ENCODE results near the gene TIAM2.
"Not testable (repeated sequence)": the region's sequence is repeated elsewhere in the genome, so short reads cannot be mapped to it uniquely, and the experiment has no call there.

The TIAM2 gene
- total RNA-seq, result 7.9 reads per million, percentile 27 among the genes with 10 or more reads in this experiment

DNA sequence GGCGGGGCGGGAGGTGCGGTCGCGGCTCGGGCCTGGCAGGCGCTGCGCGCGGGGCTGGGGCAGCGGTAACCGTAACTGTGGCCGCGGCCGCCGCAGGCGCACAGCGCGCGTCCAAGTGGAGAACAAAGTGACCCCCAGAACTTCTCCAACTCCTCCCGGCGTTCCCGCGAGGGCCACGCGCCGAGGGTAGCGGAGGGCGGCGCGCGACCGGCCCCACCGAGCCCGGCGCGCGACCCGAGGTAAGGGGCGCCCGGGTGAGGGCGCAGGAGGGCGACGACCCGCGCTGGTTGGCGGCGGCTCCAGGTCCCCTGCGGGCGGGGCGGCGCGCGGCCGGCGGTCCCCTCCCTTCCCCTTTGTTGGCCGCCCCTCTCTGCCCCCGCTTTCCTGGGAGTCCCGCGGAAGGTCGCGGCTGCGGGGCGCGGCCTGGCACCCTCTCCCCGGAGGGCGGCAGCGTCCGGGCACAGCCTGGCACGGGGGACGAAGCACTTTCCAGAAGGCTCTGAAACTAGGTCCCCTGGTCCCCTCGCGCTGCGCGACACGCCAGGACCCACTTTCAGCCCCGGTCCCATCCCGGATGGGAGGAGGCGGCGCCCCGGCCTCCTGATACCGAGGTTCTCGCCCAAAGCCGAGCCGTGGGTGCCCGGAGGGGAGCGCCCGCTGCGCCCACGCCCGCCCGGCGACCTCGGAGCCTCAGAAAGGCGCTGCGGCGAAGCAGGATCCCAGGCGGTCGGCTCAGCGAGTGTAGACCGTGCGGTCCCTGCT lies at the start of gene TIAM2:
TSS of gene TIAM2 (plus strand) at position 62 of the 762 bp plus-strand sequence. CDS start 133,909 bp downstream, outside the sequence.
- DNase-seq, result no peak

DNA sequence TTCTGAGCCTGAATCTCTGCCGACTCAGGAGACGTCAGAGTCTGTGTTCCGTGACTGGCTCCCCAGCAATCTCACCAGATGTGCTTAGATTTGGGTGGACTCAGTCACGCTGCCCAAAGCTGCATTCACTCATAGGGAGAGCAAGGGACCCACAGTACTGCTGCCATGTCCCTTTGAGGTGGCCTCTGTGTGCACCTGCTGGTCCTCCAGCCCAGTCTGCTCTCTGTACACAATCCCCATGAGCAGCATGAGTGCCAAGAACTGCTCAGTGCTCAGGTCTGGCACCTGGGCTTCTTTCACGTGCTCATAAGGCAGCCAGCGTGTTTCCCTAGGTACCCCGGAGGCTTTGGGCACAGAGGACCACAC lies 44.2 kb upstream of the TIAM2 start:
- no peak for DNase-seq

DNA sequence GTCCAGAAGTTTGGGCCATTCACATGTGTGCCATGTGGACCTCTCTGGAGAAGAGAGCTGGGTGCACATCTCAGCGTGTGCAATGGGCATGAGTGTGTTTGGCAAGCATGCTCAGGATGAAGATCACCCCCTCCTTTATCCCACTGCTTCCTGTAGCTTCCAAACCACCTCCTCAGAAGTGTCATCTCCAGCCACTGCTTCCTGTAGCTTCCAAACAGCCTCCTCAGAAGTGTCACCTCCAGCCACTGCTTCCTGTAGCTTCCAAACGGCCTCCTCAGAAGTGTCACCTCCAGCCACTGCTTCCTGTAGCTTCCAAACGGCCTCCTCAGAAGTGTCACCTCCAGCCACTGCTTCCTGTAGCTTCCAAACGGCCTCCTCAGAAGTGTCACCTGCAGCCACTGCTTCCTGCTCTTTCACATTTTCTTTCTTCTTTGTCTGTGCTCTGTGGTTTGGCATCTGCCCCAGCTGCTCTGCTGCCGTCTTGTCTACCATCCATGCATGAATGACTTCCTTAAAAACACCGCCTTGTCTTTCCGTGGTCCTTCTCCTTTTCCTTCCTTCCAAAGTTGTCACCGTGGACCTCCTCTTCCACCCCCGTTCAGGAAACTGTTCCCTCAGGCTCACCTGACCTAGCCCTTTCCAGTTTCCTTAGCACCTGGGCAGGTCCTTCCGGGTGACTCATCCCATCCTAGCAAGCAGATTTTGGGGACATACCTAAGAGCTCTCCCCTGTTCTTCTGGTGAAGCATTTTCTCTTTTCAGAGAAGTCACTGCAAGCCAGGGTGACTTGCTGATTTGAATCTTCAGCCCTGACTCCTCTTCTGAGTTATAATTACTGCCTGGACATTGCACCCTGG lies 43.5 kb upstream of the TIAM2 start:
- DNase-seq, result no peak

DNA sequence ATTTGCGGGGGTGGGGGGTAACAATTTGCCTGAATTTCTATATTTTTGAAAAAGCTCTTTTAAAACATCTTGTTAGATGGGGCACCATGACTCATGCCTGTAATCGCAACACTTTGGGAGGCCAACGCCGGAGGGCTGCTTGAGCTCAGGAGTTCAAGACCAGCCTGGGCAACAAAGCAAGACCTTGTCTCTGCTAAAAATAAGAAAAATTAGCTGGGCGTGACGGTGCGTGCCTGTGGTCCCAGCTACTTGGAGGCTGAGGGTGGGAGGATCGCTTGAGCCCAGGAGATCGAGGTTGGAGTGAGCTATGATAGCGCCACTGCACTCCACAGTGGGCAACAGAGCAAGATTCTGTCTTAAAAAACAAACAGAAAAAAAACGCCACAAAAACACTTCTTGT lies 41.5 kb upstream of the TIAM2 start:
- DNase-seq, result no peak

DNA sequence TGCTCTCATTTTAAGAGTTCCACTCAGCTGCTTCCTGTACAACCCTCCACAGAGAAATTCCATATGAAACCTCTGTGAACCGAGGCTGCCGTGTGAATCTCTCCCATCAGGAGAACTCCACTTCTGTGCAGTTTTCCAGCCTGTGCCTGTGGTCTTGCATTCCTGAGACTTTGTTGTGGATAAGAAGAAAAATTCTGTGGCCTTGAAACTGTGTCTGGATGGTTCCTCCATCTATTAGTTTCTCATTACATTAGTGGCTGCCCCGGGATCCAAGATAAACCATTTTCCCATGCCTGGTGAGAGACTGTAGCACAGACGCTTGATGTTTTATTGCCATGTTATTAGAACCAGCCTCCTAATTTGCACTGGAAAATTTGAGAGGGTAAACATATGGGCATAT lies 40.8 kb upstream of the TIAM2 start:
- no peak for DNase-seq

DNA sequence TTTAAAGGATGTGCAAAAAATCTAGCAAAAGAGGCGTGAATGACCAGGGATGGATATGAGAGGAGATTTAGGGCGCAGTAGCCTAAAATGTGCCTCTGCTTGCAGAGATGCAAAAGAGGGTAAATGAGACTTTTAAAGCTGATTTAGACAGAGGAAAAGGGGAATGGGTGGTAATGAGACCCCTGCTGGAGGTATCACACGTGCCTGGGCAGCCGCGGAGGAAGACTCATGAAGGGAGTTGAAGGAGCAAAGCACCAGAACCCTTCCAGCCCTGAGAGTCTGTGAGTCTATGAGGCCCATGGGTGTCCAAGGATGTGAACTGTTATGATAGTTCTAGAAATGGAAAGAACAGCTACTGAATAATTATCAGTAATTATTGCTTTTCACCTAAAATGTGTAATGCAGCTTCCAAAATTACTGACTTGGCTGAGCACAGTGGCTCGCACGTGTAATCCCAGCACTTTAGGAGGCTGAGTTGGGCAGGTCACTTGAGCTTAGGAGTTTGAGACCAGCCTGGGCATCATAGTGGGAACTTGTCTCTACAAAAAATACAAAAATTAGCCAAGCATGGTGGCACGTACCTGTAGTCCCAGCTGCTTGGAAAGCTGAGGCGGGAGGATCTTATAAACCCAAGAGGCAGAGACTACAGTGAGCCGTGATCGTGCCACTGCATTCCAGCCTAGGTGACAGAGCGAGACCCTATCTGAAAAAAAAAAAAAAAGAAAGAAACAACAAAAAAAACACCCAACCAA lies 38.2 kb upstream of the TIAM2 start:
- DNase-seq, result no peak

DNA sequence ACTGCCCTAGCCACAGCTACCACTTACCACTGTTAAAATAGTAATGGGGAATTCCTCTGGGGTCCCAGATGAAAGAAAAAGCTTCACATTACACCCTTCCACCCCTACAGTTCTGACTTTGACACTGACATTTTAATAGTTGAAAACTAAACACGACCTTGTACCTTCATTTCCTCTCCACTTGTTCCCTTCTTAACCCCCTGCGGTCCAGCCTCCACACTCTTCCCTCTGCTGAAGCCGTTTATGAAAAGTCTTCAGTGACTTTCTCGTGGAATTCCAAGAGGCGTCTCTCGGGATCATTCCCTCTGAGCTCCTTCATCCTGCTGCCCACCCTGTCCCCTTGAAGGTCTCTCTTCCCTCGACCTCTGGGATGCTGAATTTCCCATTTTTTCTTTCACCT lies 36.6 kb upstream of the TIAM2 start:
- DNase-seq, result no peak

DNA sequence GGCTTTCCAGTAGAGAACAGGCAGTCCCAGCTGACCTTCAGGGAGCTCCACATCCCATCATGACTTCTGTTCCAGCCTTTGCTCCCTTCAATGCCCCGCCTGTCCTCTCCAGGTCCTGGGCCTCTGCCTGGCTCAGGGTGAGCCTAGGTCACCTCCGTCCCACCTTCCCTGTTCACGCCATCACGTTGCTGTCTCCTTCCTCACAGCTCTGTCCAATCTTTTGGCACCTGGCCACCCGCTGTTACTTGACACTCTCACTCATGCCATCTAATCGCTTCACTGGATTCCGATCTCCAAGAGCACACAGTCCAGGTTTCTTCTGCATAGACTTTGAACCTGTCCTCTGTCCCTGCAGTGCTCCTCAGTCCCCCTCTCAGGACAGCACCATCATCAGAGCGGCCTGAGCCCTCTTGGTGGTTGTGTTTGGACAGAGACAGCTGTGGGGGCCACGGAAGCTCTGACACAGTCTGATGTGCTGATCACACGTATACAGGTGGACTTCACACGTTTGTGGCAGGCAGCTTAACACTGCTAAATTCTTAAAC lies 34.7 kb upstream of the TIAM2 start:
- DNase-seq, result no peak

DNA sequence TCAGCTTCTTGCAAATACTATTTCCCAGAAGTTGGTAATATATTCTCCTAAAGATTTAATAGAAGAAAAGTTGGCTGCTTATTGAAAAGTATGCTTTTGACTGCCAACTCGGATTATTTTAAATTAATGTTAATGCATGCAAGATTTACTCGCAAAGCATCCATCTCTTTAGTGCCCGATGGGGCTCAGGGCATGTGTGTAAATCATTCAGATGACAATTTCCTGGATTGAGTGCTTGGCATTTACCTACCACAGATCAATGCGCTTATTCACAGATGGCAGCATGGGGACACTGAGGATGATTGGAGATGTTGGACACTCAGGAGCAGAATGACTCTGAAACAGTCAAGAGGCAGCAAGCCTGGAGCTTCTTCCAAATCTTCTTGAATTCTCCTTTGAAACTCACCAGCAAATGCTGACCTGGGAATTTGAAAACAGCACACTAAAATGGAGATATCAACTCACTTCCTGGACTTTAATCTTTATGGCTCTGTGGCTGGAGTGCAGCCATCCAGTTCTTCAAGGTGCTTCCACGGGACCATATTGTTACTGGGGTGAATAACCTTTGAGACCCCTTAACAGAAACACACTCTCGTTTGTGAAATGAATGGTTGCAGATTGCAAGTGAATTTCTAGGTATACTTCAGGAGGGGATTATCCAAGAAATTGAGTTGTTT lies 34.1 kb upstream of the TIAM2 start:
- no peak for DNase-seq

DNA sequence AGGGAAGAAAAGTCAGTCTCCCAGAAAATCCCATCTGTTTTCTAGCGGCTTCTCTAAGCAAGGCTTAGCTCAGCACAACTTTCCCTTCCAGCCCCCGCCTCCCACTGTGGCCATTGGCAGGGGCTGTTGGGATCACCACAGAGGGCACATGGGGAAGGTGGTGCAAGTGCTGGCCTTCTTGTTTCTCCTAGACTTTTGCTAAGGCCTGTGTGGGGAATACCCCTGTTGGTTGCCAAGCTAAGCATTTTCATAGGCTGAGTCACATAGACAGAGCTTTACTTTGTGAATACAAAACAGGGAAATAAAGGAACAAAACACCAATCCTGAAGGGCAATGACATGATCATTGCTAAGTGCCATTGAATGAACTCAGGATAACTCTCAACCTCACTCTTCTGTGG lies 32.4 kb upstream of the TIAM2 start:
- DNase-seq, result no peak

DNA sequence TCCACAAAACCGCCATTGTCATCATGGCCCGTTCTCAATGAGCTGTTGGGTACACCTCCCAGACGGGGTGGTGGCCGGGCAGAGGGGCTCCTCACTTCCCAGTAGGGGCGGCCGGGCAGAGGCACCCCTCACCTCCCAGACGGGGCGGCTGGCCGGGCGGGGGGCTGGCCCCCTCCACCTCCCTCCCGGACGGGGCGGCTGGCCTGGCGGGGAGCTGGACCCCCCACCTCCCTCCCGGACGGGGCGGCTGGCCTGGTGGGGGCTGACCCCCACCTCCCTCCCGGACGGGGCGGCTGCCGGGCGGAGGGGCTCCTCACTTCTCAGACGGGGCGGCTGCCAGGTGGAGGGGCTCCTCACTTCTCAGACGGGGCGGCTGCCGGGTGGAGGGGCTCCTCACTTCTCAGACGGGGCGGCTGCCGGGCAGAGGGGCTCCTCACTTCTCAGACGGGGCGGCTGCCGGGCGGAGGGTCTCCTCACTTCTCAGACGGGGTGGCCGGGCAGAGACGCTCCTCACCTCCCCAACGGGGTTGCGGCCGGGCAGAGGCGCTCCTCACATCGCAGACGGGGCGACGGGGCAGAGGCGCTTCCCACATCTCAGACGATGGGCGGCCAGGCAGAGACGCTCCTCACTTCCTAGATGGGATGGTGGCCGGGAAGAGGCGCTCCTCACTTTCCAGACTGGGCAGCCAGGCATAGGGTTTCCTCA lies 28.9 kb upstream of the TIAM2 start:
- DNase-seq, result not testable (repeated sequence)

DNA sequence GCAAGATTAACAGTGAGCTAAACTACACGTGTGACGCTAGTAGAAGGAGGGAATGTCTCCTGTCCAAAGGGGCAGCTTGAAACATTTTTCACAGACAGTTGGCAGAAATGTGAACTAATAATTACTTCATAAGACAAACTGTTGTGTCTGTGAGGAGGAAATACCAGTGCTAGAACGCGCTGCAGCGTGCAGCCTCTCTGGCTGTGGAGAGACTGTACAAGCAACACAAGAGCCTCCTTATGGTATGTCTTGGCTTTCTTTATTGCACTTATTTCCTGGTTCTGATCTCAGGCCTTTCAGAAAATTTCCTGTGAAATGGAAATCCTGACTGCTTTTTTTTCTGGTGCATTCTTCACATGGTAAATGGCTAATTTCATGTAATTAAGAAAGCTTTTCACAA lies 25.3 kb upstream of the TIAM2 start:
- DNase-seq, result no peak

DNA sequence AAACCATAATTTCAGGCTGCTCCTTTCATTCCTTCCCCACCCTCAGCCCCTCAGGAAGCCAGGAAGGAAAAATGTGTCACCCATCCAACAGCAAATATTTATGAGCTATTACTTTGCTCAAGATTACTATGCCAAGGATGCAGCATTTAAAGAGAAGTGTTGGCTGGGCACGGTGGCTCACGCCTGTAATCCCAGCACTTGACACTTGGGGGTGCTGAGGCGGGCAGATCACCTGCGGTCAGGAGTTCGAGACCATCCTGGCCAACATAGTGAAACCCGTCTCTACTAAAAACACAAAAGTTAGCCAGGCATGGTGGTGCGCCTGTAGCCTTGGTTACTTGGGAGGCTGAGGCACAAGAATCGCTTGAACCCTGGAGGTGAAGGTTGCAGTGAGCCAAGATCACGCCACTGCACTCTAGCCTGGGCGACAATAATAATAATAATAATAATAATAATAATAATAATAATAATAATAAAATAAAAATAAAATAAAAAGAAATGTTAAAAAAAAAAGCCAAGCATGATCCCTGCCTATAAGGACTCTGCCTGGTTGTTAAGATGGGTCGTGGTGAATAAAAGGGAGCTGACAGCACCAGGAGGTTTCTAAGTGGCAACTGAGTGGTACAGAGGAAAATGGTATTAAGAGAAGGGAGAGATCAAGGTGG lies 20.5 kb upstream of the TIAM2 start:
- DNase-seq, result no peak

DNA sequence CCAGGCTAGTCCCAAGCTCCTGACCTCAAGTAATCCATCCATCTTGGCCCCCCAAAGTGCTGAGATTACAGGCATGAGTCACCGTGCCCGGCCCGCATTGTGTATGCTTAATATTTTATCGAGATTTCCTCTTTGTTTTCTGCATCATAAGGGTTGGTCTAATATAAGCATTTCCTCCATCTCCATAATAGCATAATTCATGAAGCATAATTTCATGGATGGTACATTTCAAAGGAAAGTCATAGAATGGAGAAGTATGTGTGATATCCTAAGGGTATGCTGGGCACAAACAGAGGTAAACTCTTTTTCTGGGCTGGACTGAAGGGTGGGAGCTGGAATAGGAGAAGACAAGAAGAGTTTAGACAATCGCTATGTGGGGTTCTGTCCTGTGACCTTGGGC lies 17.5 kb upstream of the TIAM2 start:
- DNase-seq, result no peak

DNA sequence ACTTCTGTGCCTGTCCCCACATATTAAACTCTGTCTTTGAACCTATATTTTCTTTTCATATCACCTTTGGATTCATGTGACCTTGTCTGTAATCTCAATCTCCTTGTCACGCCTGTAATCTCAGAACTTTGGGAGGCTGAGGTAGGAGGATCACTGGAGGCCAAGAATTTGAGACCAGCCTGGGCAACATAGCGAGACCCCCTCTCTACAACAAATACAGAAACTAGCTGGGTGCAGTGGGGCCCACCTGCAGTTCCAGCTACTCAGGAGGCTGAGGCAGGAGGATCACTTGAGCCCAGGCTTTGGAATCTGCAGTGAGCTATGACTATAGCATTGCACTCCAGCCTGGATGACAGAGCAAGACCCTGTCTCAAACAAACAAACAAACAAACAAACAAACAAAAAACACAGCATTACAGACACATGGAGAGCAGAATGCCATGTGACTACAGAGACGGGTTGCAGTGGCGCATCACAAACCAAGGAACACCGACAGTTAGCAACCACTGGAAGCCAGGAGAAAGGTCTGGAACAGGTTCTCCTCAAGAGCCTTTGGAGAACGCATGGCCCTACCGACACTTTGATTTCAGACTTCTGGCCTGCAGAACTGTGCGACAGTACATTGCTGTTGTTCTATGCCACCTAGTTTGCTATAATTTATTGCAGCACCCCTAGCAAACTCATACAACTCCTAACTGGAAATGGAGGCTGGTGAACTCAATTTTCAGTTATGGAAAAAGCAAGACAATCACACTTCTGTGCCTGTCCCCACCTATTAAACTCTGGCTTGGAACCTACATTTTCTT lies 14.6 kb upstream of the TIAM2 start:
- no peak for DNase-seq

DNA sequence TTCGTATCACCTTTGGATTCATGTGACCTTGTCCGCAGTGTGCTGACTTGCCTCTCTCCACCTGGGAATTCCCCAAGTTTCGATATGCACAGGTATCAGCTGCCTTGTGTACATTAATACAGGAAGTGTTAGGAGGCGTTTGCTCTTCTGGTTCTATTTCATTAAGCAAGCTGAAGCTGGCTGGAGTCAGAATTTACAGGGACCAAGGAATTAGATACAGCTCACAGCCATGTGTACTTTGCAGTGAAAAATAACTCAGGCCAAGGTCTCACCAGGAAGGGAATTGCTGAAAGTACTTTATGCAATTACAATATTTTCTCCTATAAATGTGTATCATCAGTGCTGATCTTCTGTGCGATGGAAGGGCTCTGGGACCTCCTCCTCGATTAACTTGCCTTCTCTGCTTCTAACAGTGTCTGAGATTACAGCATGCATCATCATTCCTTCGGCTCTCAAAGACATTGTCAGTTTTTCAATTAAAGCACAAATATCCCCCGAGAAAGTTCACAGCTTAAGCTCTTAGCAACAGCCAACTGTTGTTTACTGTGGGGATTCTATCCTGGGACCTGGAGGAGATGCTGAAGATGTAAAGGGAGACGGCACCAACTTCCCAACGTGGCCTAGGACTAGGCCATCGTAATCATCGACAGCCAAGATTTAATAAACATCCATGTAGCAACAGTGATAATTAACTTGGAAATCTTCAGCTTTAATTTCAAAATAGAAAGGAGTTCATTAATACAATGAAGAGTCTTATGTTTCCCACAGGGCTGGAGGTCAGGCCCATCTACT lies 13.8 kb upstream of the TIAM2 start:
- DNase-seq, result no peak

DNA sequence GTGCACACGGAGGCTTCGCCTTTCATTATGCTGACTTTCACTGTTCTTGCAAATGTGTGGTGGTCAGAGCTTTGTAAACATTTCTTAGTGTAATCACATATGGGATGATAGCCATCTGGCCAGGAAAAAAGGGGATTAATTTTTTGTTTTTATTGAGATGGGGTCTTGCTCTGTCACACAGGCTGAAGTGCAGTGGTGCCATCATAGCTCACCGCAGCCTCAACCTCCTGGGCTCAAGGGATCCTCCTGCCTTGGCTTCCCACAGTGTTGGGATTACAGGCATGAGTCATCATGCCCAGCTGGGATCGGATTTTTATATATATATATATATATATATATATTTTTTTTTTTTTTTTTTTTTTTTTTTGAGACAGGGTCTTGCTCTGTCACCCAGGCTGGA lies 11.0 kb upstream of the TIAM2 start:
- no peak for DNase-seq

DNA sequence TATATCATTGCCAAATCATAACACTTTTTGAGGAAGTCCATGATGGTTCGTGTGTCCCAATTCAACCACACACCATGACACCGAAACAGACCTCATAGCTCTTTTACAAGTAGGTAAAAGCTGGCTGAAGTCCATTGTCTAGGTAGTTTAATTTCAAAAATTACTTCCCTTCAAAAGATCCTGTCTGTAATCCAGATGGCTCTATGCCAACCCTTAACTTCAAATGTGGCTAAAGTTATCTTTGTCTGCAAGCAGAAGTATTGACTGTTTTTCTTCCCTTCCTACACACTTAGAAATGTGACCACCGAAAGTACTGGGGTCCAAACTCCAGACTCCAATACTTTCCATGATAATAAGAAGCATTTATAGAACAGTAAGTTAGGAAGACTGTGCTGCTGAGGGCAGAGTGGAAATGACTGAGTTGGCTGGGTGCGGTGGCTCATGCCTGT lies 8.3 kb upstream of the TIAM2 start:
- DNase-seq, result no peak

DNA sequence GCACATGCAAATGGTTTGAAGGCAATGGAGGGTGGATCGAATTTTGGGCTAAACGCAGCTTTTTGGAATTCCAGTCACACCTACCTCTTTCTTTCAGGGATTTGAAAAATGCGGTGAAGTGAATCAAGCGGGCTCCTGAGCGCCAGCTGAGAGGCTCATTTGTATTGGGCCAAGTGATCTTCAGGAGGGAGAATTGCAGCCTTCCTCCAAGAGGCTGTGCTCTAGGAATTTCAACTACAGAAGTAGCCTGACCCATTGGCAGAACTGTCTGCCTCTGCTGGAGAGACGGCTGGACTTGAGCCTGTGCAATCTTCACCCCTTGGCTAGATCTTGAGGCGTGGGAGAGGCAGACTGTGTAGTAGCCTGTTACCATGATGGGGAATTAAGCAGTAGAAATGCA lies 5.7 kb upstream of the TIAM2 start:
- no peak for DNase-seq

Measured in effector CD4-positive, alpha-beta T cell (primary cell).